Measurements from ENCODE around the gene EPC1.

GRCh38 chr10:32256613-32257437 lies 90.1 kb downstream of the EPC1 start:
- TF ChIP-seq CTCF (IDR thresholded peaks at IDR 0.05) (peak; percentile 91), EZH2phosphoT487 (IDR thresholded peaks at IDR 0.05) (no peak)

All from neural progenitor cell (in vitro differentiated cells).